ENCODE measurements around the gene SLC17A6.

- no peak for TF ChIP-seq EZH2 (IDR thresholded peaks at IDR 0.05; ENCODE audit: insufficient read depth, poor library complexity, severe bottlenecking)
- TF ChIP-seq EZH2phosphoT487 (IDR thresholded peaks at IDR 0.05; ENCODE audit: insufficient read depth, low read depth), result no peak
Measured at GRCh38 chr11:22343371-22344032, 5.3 kb downstream of the SLC17A6 start.

Data from GM23248 (cell line).